KMS-11 (cell line): ENCODE results near the gene KLK13.

Source experiments
- H2AFZ ChIP-seq: fragments of 200-600 bp; sonication (generic); 2 replicates; pipeline ENCODE4 v1.6.1; 2016; ENCODE audit warnings: antibody characterized with exemption, mixed run types, low read depth
- H3K27ac ChIP-seq: fragments of 200-600 bp; sonication (generic); 2 replicates; pipeline ENCODE4 v1.6.1; 2016; ENCODE audit warnings: mild to moderate bottlenecking, mixed run types
- H3K27me3 ChIP-seq: fragments of 200-600 bp; sonication (generic); 2 replicates; pipeline ENCODE4 v1.6.1; 2017; ENCODE audit warnings: mild to moderate bottlenecking, low read depth, mixed run types, moderate library complexity; ENCODE audit not compliant: insufficient read depth
- H3K36me3 ChIP-seq: fragments of 200-600 bp; sonication (generic); 2 replicates; pipeline ENCODE4 v1.6.1; 2017; ENCODE audit warnings: mild to moderate bottlenecking, mixed run types; ENCODE audit not compliant: insufficient read depth
- H3K4me1 ChIP-seq: fragments of 200-600 bp; sonication (generic); 2 replicates; pipeline ENCODE4 v1.6.1; 2016; ENCODE audit warnings: mild to moderate bottlenecking, low read depth, mixed run types; ENCODE audit not compliant: poor library complexity, severe bottlenecking
- H3K4me2 ChIP-seq: fragments of 200-600 bp; sonication (generic); 2 replicates; pipeline ENCODE4 v1.7.0; 2016; ENCODE audit warnings: mild to moderate bottlenecking, mixed run types
- H3K4me3 ChIP-seq: fragments of 200-600 bp; sonication (generic); IDR thresholded peaks from 2 replicates; pipeline ENCODE4 v1.6.1; 2017; ENCODE audit warnings: low read depth, low read length, mixed read lengths; ENCODE audit not compliant: insufficient read depth
- H3K79me2 ChIP-seq: fragments of 200-600 bp; sonication (generic); 2 replicates; pipeline ENCODE4 v1.6.1; 2016; ENCODE audit warnings: low read depth, mixed run types; ENCODE audit not compliant: insufficient read depth
- H3K9ac ChIP-seq: fragments of 200-600 bp; sonication (generic); 2 replicates; pipeline ENCODE4 v1.6.1; 2016; ENCODE audit warnings: mild to moderate bottlenecking, mixed run types
- H4K20me1 ChIP-seq: fragments of 200-600 bp; sonication (generic); 2 replicates; pipeline ENCODE4 v1.6.1; 2016; ENCODE audit warnings: mild to moderate bottlenecking, mixed run types; ENCODE audit not compliant: insufficient read depth
- TF ChIP-seq, protein P1 (sequence below): fragments of 200-600 bp; sonication (generic); conservative IDR thresholded peaks from 2 replicates; pipeline ENCODE4 v1.6.1; 2017; ENCODE audit warnings: low read depth, mild to moderate bottlenecking, antibody characterized with exemption, low read length, moderate library complexity, mixed read lengths

Gene KLK13

DNA sequence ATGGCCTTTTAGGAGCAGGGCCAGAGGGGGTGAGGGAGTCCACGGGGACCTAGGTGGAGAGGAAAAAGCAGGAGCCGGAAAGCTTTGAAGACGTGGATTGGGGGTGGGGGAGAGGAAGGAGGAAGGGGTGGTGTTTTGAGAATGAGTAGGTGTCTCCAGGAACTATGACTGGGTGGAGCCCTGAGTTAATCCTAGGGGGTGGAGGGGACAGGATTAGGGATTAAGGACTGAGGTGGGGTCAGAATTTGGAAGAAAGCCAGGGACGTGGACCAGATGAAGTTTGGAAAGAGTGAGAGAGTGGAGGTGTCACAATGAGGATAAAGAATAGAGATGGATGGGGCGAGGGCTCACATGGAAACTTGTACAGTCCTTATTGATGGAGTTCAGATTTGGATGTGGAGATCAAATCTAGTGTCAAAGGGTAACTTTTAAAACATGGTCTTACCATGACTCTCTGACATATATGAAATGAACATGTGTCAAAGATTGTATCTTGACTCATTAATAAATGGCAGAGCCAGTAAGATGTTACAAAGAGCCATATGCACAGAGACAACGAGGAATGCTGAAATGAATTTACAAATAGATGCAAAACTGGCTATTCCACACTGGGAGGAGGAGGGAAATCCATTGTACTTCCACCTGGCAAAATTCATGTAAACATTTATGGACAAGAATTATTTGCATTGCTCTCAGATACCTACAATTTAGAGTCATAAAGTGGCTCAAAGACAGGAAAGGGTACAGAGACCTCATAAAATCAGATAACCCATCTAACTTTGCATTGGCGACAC lies 1.7 kb upstream of the KLK13 start:
- H4K20me1 ChIP-seq: no peaks in the 10 kb centered on the region
- H3K4me2 ChIP-seq: no peak overlapping the region
- TF ChIP-seq, protein P1, sequence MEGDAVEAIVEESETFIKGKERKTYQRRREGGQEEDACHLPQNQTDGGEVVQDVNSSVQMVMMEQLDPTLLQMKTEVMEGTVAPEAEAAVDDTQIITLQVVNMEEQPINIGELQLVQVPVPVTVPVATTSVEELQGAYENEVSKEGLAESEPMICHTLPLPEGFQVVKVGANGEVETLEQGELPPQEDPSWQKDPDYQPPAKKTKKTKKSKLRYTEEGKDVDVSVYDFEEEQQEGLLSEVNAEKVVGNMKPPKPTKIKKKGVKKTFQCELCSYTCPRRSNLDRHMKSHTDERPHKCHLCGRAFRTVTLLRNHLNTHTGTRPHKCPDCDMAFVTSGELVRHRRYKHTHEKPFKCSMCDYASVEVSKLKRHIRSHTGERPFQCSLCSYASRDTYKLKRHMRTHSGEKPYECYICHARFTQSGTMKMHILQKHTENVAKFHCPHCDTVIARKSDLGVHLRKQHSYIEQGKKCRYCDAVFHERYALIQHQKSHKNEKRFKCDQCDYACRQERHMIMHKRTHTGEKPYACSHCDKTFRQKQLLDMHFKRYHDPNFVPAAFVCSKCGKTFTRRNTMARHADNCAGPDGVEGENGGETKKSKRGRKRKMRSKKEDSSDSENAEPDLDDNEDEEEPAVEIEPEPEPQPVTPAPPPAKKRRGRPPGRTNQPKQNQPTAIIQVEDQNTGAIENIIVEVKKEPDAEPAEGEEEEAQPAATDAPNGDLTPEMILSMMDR: no peak
- H3K27ac ChIP-seq: no peak overlapping the region
- no peaks in the 10 kb centered on the region for H3K36me3 ChIP-seq
- no peak overlapping the region for H2AFZ ChIP-seq
- H3K79me2 ChIP-seq: no peaks in the 10 kb centered on the region
- no peak overlapping the region for H3K9ac ChIP-seq
- no peak overlapping the region for H3K4me3 ChIP-seq
- no peaks in the 10 kb centered on the region for H3K4me1 ChIP-seq
- no peaks in the 10 kb centered on the region; the same call in 1 of the 2 replicates for H3K27me3 ChIP-seq

DNA sequence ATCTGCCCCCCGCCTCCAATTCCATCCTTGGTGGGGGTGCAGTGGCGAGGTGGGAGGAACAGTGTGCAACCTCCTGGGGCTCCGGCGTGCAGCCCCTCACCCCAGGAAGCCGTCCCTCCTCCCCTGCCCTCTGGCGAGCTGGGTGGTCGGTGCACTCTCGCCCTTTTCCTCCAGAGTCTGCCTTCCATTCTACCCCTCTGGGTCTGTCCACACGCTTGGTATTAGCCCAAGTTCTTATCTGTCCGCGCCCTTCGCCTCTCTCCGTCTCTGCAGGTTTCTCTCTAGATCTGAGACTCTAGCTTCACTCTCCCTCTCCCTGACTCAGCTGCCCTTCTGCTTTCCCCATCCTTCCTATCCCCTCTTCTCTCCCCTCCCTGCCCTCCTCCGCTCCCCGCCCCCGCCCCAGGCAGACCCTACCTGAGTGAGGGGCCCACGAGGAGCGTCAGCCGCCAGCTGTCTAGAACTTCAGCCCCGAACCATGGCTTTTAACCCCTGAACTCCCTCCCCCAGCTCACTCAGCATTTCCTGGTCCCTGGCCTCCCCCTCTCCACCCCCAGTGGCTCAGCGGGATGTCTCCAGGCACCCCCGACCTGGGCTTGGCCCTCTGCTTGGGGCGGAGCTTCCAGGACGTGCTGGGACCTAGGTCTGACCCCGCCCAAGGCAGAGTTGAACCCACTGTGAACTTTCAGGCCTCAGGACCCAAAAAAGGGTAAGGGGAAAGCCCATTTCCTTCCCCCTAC lies 499 bp upstream of the KLK13 start:
- H3K27me3 ChIP-seq: no peaks in the 10 kb centered on the region; the same call in 1 of the 2 replicates
- TF ChIP-seq, protein P1: no peak
- H3K9ac ChIP-seq: no peak overlapping the region
- H2AFZ ChIP-seq: no peak overlapping the region
- H3K27ac ChIP-seq: no peak overlapping the region
- no peak overlapping the region for H3K4me2 ChIP-seq
- H3K36me3 ChIP-seq: no peaks in the 10 kb centered on the region
- no peaks in the 10 kb centered on the region for H3K79me2 ChIP-seq
- no peaks in the 10 kb centered on the region for H3K4me1 ChIP-seq
- H3K4me3 ChIP-seq: no peak overlapping the region
- H4K20me1 ChIP-seq: no peaks in the 10 kb centered on the region

DNA sequence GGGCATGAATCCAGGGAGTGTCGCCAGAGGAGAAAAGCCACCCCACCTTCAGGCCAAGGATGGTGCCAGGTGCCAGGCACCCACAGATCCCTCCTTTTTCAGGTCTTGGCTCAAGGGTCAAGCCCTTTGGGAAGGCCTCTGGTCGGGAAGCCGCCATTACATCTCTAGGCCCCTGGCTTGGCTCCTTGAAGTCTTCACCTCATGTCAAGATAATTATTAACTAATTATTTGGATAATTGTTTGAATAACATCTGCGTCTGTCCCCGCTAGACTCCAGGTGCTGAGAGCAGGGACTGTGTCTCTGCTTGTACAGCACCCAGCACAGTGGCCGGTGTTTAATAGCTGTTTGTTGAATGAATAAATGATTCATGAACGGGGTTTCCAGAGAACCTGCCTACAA lies 1.2 kb downstream of the KLK13 start:
- Histone ChIP-seq H3K36me3 (no peaks in the 10 kb centered on the region), H3K27ac (no peak overlapping the region), H3K4me3 (no peak overlapping the region), H3K4me2 (no peak overlapping the region), H3K79me2 (no peaks in the 10 kb centered on the region), H4K20me1 (no peaks in the 10 kb centered on the region), H3K4me1 (no peaks in the 10 kb centered on the region), H3K27me3 (no peaks in the 10 kb centered on the region; the same call in 1 of the 2 replicates), H3K9ac (no peak overlapping the region), H2AFZ (no peak overlapping the region)
- TF ChIP-seq, protein P1: no peak

DNA sequence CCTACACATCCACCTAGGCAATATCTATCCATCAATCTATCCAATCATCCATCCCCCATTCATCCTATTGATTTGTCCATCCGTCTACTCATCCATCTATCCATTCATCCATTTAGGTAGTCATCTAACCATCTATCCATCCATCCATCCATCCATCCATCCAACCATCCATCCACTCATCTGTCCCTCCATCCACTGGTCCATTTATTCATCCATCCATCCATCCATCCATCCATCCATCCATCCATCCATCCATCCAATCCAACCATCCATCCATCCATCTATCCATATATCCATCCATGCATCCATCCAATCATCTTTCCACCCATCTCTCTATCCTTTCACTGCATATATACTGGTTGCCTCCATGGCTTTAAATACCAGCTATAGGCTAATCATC lies 3.9 kb downstream of the KLK13 start:
- no peak overlapping the region for H3K27ac ChIP-seq
- H3K36me3 ChIP-seq: no peaks in the 10 kb centered on the region
- H2AFZ ChIP-seq: no peak overlapping the region
- H4K20me1 ChIP-seq: no peaks in the 10 kb centered on the region
- H3K9ac ChIP-seq: no peak overlapping the region
- H3K4me1 ChIP-seq: no peaks in the 10 kb centered on the region
- H3K4me2 ChIP-seq: no peak overlapping the region
- H3K79me2 ChIP-seq: no peaks in the 10 kb centered on the region
- TF ChIP-seq, protein P1: no peak
- H3K4me3 ChIP-seq: no peak overlapping the region
- no peaks in the 10 kb centered on the region; the same call in 1 of the 2 replicates for H3K27me3 ChIP-seq
